CD4-positive, alpha-beta T cell treated with Interleukin-2 at 100 ng/mL for 4 hours (primary cell): ENCODE results near the gene MACROD1.

Source experiments
- DNase-seq: peaks from one replicate; pipeline ENCODE4 v3.0.0-alpha.2; 2020; ENCODE audit warnings: low spot score

MACROD1 gene

GRCh38 chr11:64165842-64166635 is at the start of gene MACROD1:
Gene MACROD1, minus strand, starts transcription at chr11:64166113. Its CDS starts 119 bp downstream, at chr11:64165994.
- DNase-seq, result peak; percentile 78

- no peak for DNase-seq
Observed at GRCh38 chr11:64211181-64211872, 45.4 kb upstream of the MACROD1 start.

- no peak for DNase-seq
Observed at GRCh38 chr11:64210301-64211020, 44.5 kb upstream of the MACROD1 start.

- DNase-seq, result no peak
Observed at GRCh38 chr11:64209563-64209843, 43.6 kb upstream of the MACROD1 start.

- no peak for DNase-seq
Observed at GRCh38 chr11:64208796-64209562, 43.1 kb upstream of the MACROD1 start.

GRCh38 chr11:64208086-64208795 is 42.3 kb upstream of the MACROD1 start:
- DNase-seq, result no peak

GRCh38 chr11:64207256-64208085 is 41.6 kb upstream of the MACROD1 start:
- DNase-seq, result peak; percentile 79

- peak; percentile 71 for DNase-seq
Observed at GRCh38 chr11:64206457-64207255, 40.7 kb upstream of the MACROD1 start, which contains the start of gene FERMT3. Gene FERMT3, plus strand, starts transcription at chr11:64206721. Its CDS starts 644 bp downstream, at chr11:64207365.

GRCh38 chr11:64204464-64204989 is 38.6 kb upstream of the MACROD1 start:
- DNase-seq, result peak; percentile 90

- no peak for DNase-seq
Observed at GRCh38 chr11:64204080-64204440, 38.1 kb upstream of the MACROD1 start.

- DNase-seq, result no peak
Observed at GRCh38 chr11:64203421-64204079, 37.6 kb upstream of the MACROD1 start.

GRCh38 chr11:64202992-64203391 is 37.1 kb upstream of the MACROD1 start:
- no peak for DNase-seq

GRCh38 chr11:64201543-64201942 is 35.6 kb upstream of the MACROD1 start:
- no peak for DNase-seq

- DNase-seq, result no peak
Observed at GRCh38 chr11:64198511-64198910, 32.6 kb upstream of the MACROD1 start.

GRCh38 chr11:64196626-64197025 is 30.7 kb upstream of the MACROD1 start:
- no peak for DNase-seq

GRCh38 chr11:64192434-64192833 is 26.5 kb upstream of the MACROD1 start:
- DNase-seq, result no peak

- peak; percentile 64 for DNase-seq
Observed at GRCh38 chr11:64186492-64187165, 20.7 kb upstream of the MACROD1 start.
